OCI-LY3 (cell line): Measurements from ENCODE around the gene TMEM222.

Experiments used
- H2AFZ ChIP-seq: fragments of 200-600, 300-600 bp; shearing (Covaris generic); 2 replicates; pipeline ENCODE4 v1.6.0; 2014; ENCODE audit warnings: antibody characterized with exemption, low read depth, low read length
- H3K27ac ChIP-seq: fragments of 200-600, 300-600 bp; sonication (generic); 2 replicates; pipeline ENCODE4 v1.5.1; 2014; ENCODE audit warnings: mild to moderate bottlenecking, low read length, moderate library complexity, mixed read lengths
- H3K27me3 ChIP-seq: fragments of 200-600, 300-600 bp; sonication (generic); 2 replicates; pipeline ENCODE4 v1.6.1; 2014; ENCODE audit warnings: low read depth, low read length, mixed read lengths
- H3K36me3 ChIP-seq: fragments of 200-600, 300-600 bp; sonication (generic); replicated peaks from 2 replicates; pipeline ENCODE3; 2014; ENCODE audit warnings: low read depth, low read length, mixed read lengths
- H3K4me1 ChIP-seq: fragments of 300-600, 200-600 bp; sonication (generic); 2 replicates; pipeline ENCODE4 v1.6.1; 2014; ENCODE audit warnings: low read length, mixed read lengths
- H3K4me2 ChIP-seq: fragments of 200-600, 300-600 bp; sonication (generic); 2 replicates; pipeline ENCODE4 v1.6.1; 2014; ENCODE audit warnings: low read length, mixed read lengths
- H3K4me3 ChIP-seq: fragments of 300-600, 200-600 bp; sonication (generic); 2 replicates; pipeline ENCODE4 v1.5.1; 2014; ENCODE audit warnings: antibody characterized with exemption, mild to moderate bottlenecking, low read length, moderate library complexity
- H3K79me2 ChIP-seq: fragments of 300-600, 200-600 bp; shearing (Covaris generic); 2 replicates; pipeline ENCODE4 v1.6.1; 2014; ENCODE audit warnings: mild to moderate bottlenecking, low read length, mixed read lengths
- H3K9ac ChIP-seq: fragments of 300-600, 200-600 bp; shearing (Covaris generic); 2 replicates; pipeline ENCODE4 v1.6.0; 2014; ENCODE audit warnings: mild to moderate bottlenecking, low read length, moderate library complexity
- H3K9me3 ChIP-seq: fragments of 200-600, 300-600 bp; shearing (Covaris generic); 2 replicates; pipeline ENCODE4 v1.6.1; 2014; ENCODE audit warnings: low read length, mixed read lengths; ENCODE audit not compliant: insufficient read depth
- H4K20me1 ChIP-seq: fragments of 200-600, 300-600 bp; sonication (generic); 2 replicates; pipeline ENCODE4 v1.6.1; 2016; ENCODE audit warnings: low read length, mixed read lengths; ENCODE audit not compliant: insufficient read depth
- CTCF ChIP-seq: fragments of 200-600, 300-600 bp; sonication (generic); IDR thresholded peaks from 2 replicates; pipeline ENCODE4 v1.5.1; 2014; ENCODE audit warnings: antibody characterized with exemption, low read length, low read depth
- EZH2phosphoT487 ChIP-seq: fragments of 200-600 bp; shearing (Covaris generic); IDR thresholded peaks from 2 replicates; pipeline ENCODE4 v1.6.1; 2018; ENCODE audit warnings: antibody characterized with exemption, mixed run types, low read depth

The TMEM222 gene

GRCh38 chr1:27321813-27322568 is at the start of gene TMEM222:
Gene TMEM222, plus strand, starts transcription at chr1:27322163. Its CDS starts 35 bp downstream, at chr1:27322198.
- H3K36me3 ChIP-seq, result no peaks in the 10 kb centered on the region
- H3K9me3 ChIP-seq, result no peaks in the 10 kb centered on the region
- H3K27ac ChIP-seq, result peak within 1 kb of the TSS; percentile 71
- H3K4me3 ChIP-seq, result peak within 1 kb of the TSS; percentile 98
- peaks cover 8% of the 10 kb centered on the region for H3K4me1 ChIP-seq
- TF ChIP-seq EZH2phosphoT487 (no peak), CTCF (no peak)
- peak within 1 kb of the TSS; percentile 97 for H3K9ac ChIP-seq
- H4K20me1 ChIP-seq, result no peaks in the 10 kb centered on the region
- peak within 1 kb of the TSS; percentile 98 for H3K4me2 ChIP-seq
- H3K27me3 ChIP-seq, result no peaks in the 10 kb centered on the region
- H3K79me2 ChIP-seq, result peaks cover 48% of the 10 kb centered on the region
- peak within 1 kb of the TSS; percentile 94 for H2AFZ ChIP-seq

- Histone ChIP-seq H3K9ac (no peak overlapping the region), H3K4me2 (no peak overlapping the region), H3K9me3 (no peaks in the 10 kb centered on the region), H3K27me3 (no peaks in the 10 kb centered on the region), H3K79me2 (no peaks in the 10 kb centered on the region), H4K20me1 (no peaks in the 10 kb centered on the region), H3K36me3 (no peaks in the 10 kb centered on the region), H3K27ac (no peak overlapping the region), H3K4me1 (peaks cover 11% of the 10 kb centered on the region), H3K4me3 (no peak overlapping the region), H2AFZ (no peak overlapping the region)
- TF ChIP-seq CTCF (no peak), EZH2phosphoT487 (no peak)
Observed at GRCh38 chr1:27274204-27274603, 47.8 kb upstream of the TMEM222 start.

GRCh38 chr1:27275696-27276095 is 46.3 kb upstream of the TMEM222 start:
- Histone ChIP-seq H3K79me2 (no peaks in the 10 kb centered on the region), H3K4me1 (peaks cover 11% of the 10 kb centered on the region), H3K4me2 (no peak overlapping the region), H2AFZ (no peak overlapping the region), H4K20me1 (no peaks in the 10 kb centered on the region), H3K36me3 (no peaks in the 10 kb centered on the region), H3K9me3 (no peaks in the 10 kb centered on the region), H3K4me3 (no peak overlapping the region), H3K9ac (no peak overlapping the region), H3K27ac (no peak overlapping the region), H3K27me3 (no peaks in the 10 kb centered on the region)
- no peak for TF ChIP-seq CTCF
- no peak for TF ChIP-seq EZH2phosphoT487

GRCh38 chr1:27284425-27285273 is 37.3 kb upstream of the TMEM222 start:
- H3K9ac ChIP-seq, result no peak overlapping the region
- no peak overlapping the region for H3K4me2 ChIP-seq
- peak; percentile 63 for TF ChIP-seq CTCF
- TF ChIP-seq EZH2phosphoT487, result no peak
- H3K4me3 ChIP-seq, result no peak overlapping the region
- no peaks in the 10 kb centered on the region for H3K4me1 ChIP-seq
- H4K20me1 ChIP-seq, result no peaks in the 10 kb centered on the region
- H2AFZ ChIP-seq, result no peak overlapping the region
- no peaks in the 10 kb centered on the region for H3K27me3 ChIP-seq
- no peaks in the 10 kb centered on the region for H3K79me2 ChIP-seq
- H3K9me3 ChIP-seq, result no peaks in the 10 kb centered on the region
- peaks cover 4% of the 10 kb centered on the region for H3K36me3 ChIP-seq
- no peak overlapping the region for H3K27ac ChIP-seq
